Mesendoderm (in vitro differentiated cells): ENCODE measurements around the gene CCDC78.

Source experiments
- DNase-seq: peaks from one replicate; pipeline ENCODE4 v3.0.0; 2013
- H2AK5ac ChIP-seq: 2 replicates; pipeline ENCODE4 v1.6.1; 2013; ENCODE audit warnings: low read length, inconsistent platforms
- H2BK120ac ChIP-seq: 2 replicates; pipeline ENCODE4 v1.6.1; 2013; ENCODE audit warnings: low read depth, mild to moderate bottlenecking, low read length, moderate library complexity, mixed read lengths
- H2BK15ac ChIP-seq: replicated peaks from 2 replicates; pipeline ENCODE4 v1.6.1; 2013; ENCODE audit warnings: low read depth, mild to moderate bottlenecking, moderate library complexity
- H2BK5ac ChIP-seq: 2 replicates; pipeline ENCODE4 v1.6.1; 2013; ENCODE audit warnings: low read length, inconsistent platforms
- H3K18ac ChIP-seq: 2 replicates; pipeline ENCODE4 v1.6.1; 2013; ENCODE audit warnings: mild to moderate bottlenecking, low read length, mixed read lengths
- H3K23ac ChIP-seq: one replicate; pipeline ENCODE4 v1.6.1; 2013; ENCODE audit warnings: low read length
- H3K27ac ChIP-seq: 2 replicates; pipeline ENCODE4 v1.5.1; 2013; ENCODE audit warnings: low read depth, mild to moderate bottlenecking, inconsistent platforms, low read length, moderate library complexity
- H3K27me3 ChIP-seq: 2 replicates; pipeline ENCODE4 v1.6.1; 2013; ENCODE audit warnings: low read length, control low read depth, mild to moderate bottlenecking, inconsistent platforms; ENCODE audit not compliant: insufficient read depth, poor library complexity
- H3K36me3 ChIP-seq: 2 replicates; pipeline ENCODE4 v1.6.1; 2013; ENCODE audit warnings: low read length, inconsistent platforms; ENCODE audit not compliant: control insufficient read depth, insufficient read depth
- H3K4ac ChIP-seq: one replicate; pipeline ENCODE4 v1.6.1; 2013; ENCODE audit warnings: low read depth, mild to moderate bottlenecking, low read length, moderate library complexity
- H3K4me1 ChIP-seq: 2 replicates; pipeline ENCODE4 v1.6.1; 2013; ENCODE audit warnings: low read depth, low read length, inconsistent platforms; ENCODE audit not compliant: control insufficient read depth
- H3K4me2 ChIP-seq: 2 replicates; pipeline ENCODE4 v1.6.1; 2013; ENCODE audit warnings: low read length
- H3K4me3 ChIP-seq: 2 replicates; pipeline ENCODE4 v1.5.1; 2013; ENCODE audit warnings: mild to moderate bottlenecking, low read length
- H3K56ac ChIP-seq: one replicate; pipeline ENCODE4 v1.6.1; 2013; ENCODE audit warnings: low read length
- H3K79me1 ChIP-seq: 2 replicates; pipeline ENCODE4 v1.6.1; 2013; ENCODE audit warnings: low read length, inconsistent platforms
- H3K79me2 ChIP-seq: 2 replicates; pipeline ENCODE4 v1.6.1; 2013; ENCODE audit warnings: mild to moderate bottlenecking, low read length; ENCODE audit not compliant: control insufficient read depth, insufficient read depth
- H3K9ac ChIP-seq: 2 replicates; pipeline ENCODE4 v1.6.1; 2013; ENCODE audit warnings: low read length, inconsistent platforms
- H4K5ac ChIP-seq: one replicate; pipeline ENCODE4 v1.6.1; 2013; ENCODE audit warnings: low read length
- H4K8ac ChIP-seq: one replicate; pipeline ENCODE4 v1.6.1; 2013; ENCODE audit warnings: low read depth, mild to moderate bottlenecking, control low read depth, low read length, moderate library complexity
- WGBS: extraction: QIAGEN DNeasy Blood & Tissue Kit; methylation state at CpG from one replicate; pipeline ENCODE4 v1.1.7; 2013; ENCODE audit warnings: low lambda C conversion rate, missing lambda C conversion rate; ENCODE audit not compliant: insufficient coverage; ENCODE audit errors: extremely low coverage; 5-methylcytosine and 5-hydroxymethylcytosine counted together

Gene CCDC78

GRCh38 chr16:769934-770333 is 43.7 kb upstream of the CCDC78 start:
- Histone ChIP-seq H2AK5ac (no peak overlapping the region), H3K4me2 (no peak overlapping the region), H3K56ac (no peak overlapping the region), H2BK15ac (no peak overlapping the region), H3K23ac (no peak overlapping the region), H3K4me1 (no peaks in the 10 kb centered on the region), H3K79me1 (no peaks in the 10 kb centered on the region), H4K8ac (no peak overlapping the region), H3K9ac (no peak overlapping the region), H3K27ac (no peak overlapping the region), H3K79me2 (no peaks in the 10 kb centered on the region), H3K36me3 (no peaks in the 10 kb centered on the region), H2BK5ac (no peak overlapping the region), H3K4ac (no peak overlapping the region), H3K4me3 (no peak overlapping the region), H3K18ac (no peak overlapping the region), H2BK120ac (no peak overlapping the region), H4K5ac (no peak overlapping the region), H3K27me3 (no peaks in the 10 kb centered on the region)
- WGBS: no CpG with 5 or more reads among the region's 19 CpGs
- no peak for DNase-seq

GRCh38 chr16:769184-769784 is 43.0 kb upstream of the CCDC78 start:
- H2BK5ac ChIP-seq: no peak overlapping the region
- H4K8ac ChIP-seq: no peak overlapping the region
- H3K27me3 ChIP-seq: no peaks in the 10 kb centered on the region
- no peak overlapping the region for H3K4me3 ChIP-seq
- no peak overlapping the region for H4K5ac ChIP-seq
- no peak overlapping the region for H2BK120ac ChIP-seq
- H3K18ac ChIP-seq: no peak overlapping the region
- no CpG with 5 or more reads among the region's 20 CpGs for WGBS
- no peak overlapping the region for H3K9ac ChIP-seq
- DNase-seq: peak; percentile 37
- H3K4ac ChIP-seq: no peak overlapping the region
- no peaks in the 10 kb centered on the region for H3K36me3 ChIP-seq
- no peaks in the 10 kb centered on the region for H3K4me1 ChIP-seq
- no peak overlapping the region for H2AK5ac ChIP-seq
- no peaks in the 10 kb centered on the region for H3K79me1 ChIP-seq
- H3K23ac ChIP-seq: no peak overlapping the region
- H2BK15ac ChIP-seq: no peak overlapping the region
- no peak overlapping the region for H3K4me2 ChIP-seq
- H3K56ac ChIP-seq: peak overlapping the region; percentile 34
- no peak overlapping the region for H3K27ac ChIP-seq
- no peaks in the 10 kb centered on the region for H3K79me2 ChIP-seq

- Histone ChIP-seq H3K23ac (no peak overlapping the region), H3K4me2 (no peak overlapping the region), H2BK5ac (no peak overlapping the region), H4K8ac (no peak overlapping the region), H3K18ac (no peak overlapping the region), H3K56ac (no peak overlapping the region), H3K27me3 (no peaks in the 10 kb centered on the region), H3K4me1 (no peaks in the 10 kb centered on the region), H2BK15ac (no peak overlapping the region), H4K5ac (no peak overlapping the region), H3K79me2 (no peaks in the 10 kb centered on the region), H2AK5ac (no peak overlapping the region), H3K4me3 (no peak overlapping the region), H3K27ac (no peak overlapping the region), H3K36me3 (no peaks in the 10 kb centered on the region), H3K4ac (no peak overlapping the region), H2BK120ac (no peak overlapping the region), H3K79me1 (no peaks in the 10 kb centered on the region), H3K9ac (no peak overlapping the region)
- no CpG with 5 or more reads among the region's 21 CpGs for WGBS
- DNase-seq: no peak
These were observed 42.2 kb upstream of the CCDC78 start for GRCh38 chr16:768428-768827.

GRCh38 chr16:767743-768235 is 41.5 kb upstream of the CCDC78 start:
- H3K4ac ChIP-seq: no peak overlapping the region
- no peak overlapping the region for H4K8ac ChIP-seq
- no peaks in the 10 kb centered on the region for H3K4me1 ChIP-seq
- no CpG with 5 or more reads among the region's 38 CpGs for WGBS
- no peak for DNase-seq
- no peaks in the 10 kb centered on the region for H3K36me3 ChIP-seq
- H2BK5ac ChIP-seq: no peak overlapping the region
- no peak overlapping the region for H3K23ac ChIP-seq
- no peaks in the 10 kb centered on the region for H3K79me1 ChIP-seq
- no peak overlapping the region for H2BK15ac ChIP-seq
- H3K56ac ChIP-seq: no peak overlapping the region
- no peaks in the 10 kb centered on the region for H3K27me3 ChIP-seq
- H4K5ac ChIP-seq: no peak overlapping the region
- H3K27ac ChIP-seq: no peak overlapping the region
- H3K4me2 ChIP-seq: no peak overlapping the region
- H2AK5ac ChIP-seq: no peak overlapping the region
- H3K79me2 ChIP-seq: no peaks in the 10 kb centered on the region
- no peak overlapping the region for H3K18ac ChIP-seq
- no peak overlapping the region for H3K4me3 ChIP-seq
- H2BK120ac ChIP-seq: no peak overlapping the region
- H3K9ac ChIP-seq: no peak overlapping the region

- Histone ChIP-seq H3K18ac (no peak overlapping the region), H3K79me2 (no peaks in the 10 kb centered on the region), H3K4me2 (no peak overlapping the region)
These were observed 40.8 kb upstream of the CCDC78 start for GRCh38 chr16:766820-767640.

More at GRCh38 chr16:766820-767640, 40.8 kb upstream of the CCDC78 start:
- Histone ChIP-seq H3K9ac (no peak overlapping the region), H3K27ac (no peak overlapping the region), H3K4ac (no peak overlapping the region), H2BK15ac (no peak overlapping the region), H3K23ac (no peak overlapping the region), H2BK5ac (no peak overlapping the region), H3K27me3 (no peaks in the 10 kb centered on the region), H3K4me1 (no peaks in the 10 kb centered on the region), H3K4me3 (no peak overlapping the region), H2BK120ac (no peak overlapping the region), H4K8ac (no peak overlapping the region), H2AK5ac (no peak overlapping the region), H3K36me3 (no peaks in the 10 kb centered on the region), H4K5ac (no peak overlapping the region), H3K56ac (no peak overlapping the region), H3K79me1 (no peaks in the 10 kb centered on the region)
- WGBS: no CpG with 5 or more reads among the region's 48 CpGs
- no peak for DNase-seq
